Dermis blood vessel endothelial cell (primary cell): ENCODE measurements around the gene CEP72. TPM values are rescaled to one million over a fixed set of nuclear protein-coding genes. Genes with fewer than 3 reads are reported as not detected.
"Not testable (repeated sequence)": the region's sequence is repeated elsewhere in the genome, so short reads cannot be mapped to it uniquely, and the experiment has no call there.

Experiments
- DNase-seq: peaks from one replicate; pipeline ENCODE4 v3.0.0; 2010
- total RNA-seq: library from RNA; depleted of rRNA; stranded (reverse); fragments of >200 nt; gene quantifications from 2 replicates; pipeline ENCODE4 v1.2.3, GENCODE V29; 2014

The CEP72 gene
- total RNA-seq, 1 donor from 2014 or later, result 2.9 TPM

DNA sequence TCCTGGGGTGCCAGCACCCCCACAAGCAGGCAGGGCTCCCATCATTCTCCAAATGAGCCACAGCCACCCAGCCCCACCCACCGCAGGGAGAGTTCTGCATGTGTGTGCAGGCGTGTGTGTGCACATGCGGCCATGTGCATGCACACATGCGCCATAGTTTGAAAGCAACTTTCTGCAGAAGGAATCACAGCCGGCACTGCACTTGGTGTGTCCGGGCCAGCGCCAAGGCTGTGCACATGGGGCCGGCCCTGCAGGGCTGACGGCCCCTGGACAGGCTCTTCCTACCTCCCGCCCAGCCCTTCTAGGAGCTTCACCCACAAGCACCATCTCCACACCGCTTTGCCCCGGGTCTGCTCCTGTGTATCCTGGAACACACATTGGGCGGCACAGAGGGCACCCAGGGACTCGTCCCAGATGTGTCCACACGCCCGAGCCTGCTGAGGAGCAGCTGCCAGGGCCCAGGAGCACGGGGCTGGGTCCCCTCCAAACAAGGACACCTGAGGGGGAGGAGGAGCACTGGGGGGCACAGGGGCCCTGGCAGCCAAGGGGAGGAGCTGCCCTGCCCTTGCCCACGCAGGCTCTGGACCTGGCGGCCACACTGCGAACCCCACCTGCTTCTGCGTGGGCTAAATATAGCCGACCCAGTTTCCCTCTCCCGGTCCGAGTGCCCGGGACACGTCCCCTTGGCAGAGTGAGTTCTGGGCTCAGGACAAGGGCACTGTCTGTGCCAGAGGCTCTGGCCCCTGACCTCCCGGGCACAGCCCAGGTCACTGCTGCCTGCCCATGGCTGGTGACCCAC, 61.9 kb downstream of the CEP72 start:
- DNase-seq, result no peak

DNA sequence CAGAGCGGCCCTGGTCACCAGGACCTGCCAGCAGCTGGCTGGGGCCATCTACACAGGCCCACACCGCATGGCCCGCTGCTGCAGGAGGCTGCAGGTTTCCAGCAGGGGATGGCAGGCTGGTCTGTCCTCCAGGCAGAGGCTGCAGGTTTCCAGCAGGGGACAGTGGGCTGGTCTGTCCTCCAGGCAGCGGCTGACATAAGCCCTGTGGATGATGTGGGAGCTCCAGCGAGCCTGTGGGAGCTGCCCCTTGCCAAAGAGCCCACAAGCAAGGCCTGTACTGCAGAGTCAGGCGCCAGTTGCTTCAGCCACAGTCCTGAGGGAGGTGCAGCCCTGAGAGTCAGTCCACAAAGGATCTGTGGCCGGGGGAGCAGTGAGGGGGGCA, 62.5 kb downstream of the CEP72 start:
- no peak for DNase-seq

DNA sequence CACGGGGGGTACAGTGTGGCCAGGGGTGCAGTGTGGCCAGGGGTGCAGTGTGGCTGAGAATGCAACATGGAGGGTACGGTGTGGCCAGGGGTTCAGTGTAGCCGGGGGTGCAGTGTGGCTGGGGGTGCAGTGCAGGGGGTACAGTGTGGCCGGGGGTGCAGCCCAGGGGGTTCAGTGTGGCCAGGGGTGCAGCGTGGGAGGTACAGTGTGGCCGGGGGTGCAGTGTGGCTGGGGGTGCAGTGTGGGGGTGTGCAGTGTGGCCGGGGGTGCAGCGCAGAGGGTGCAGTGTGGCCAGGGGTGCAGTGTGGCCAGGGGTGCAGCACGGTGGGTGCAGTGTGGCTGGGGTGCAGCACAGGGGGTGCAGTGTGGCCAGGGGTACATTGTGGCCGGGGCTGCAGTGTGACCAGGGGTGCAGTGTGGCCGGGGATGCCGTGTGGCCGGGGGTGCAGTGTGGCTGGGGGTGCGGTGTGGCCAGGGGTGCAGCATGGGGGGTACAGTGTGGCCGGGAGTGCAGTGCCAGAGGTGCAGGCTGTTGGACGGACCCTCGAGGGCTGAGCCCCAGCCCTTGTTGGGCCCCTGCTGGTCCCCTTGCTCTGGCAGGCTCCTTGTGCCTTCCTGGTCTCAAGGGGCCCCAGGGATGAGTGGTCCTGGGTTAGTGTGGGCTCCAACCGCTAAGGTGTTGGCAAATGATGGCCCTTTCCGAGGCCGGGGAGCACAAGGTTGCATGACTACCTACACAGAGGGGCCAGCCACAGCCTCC, 63.2 kb downstream of the CEP72 start:
- no peak for DNase-seq

DNA sequence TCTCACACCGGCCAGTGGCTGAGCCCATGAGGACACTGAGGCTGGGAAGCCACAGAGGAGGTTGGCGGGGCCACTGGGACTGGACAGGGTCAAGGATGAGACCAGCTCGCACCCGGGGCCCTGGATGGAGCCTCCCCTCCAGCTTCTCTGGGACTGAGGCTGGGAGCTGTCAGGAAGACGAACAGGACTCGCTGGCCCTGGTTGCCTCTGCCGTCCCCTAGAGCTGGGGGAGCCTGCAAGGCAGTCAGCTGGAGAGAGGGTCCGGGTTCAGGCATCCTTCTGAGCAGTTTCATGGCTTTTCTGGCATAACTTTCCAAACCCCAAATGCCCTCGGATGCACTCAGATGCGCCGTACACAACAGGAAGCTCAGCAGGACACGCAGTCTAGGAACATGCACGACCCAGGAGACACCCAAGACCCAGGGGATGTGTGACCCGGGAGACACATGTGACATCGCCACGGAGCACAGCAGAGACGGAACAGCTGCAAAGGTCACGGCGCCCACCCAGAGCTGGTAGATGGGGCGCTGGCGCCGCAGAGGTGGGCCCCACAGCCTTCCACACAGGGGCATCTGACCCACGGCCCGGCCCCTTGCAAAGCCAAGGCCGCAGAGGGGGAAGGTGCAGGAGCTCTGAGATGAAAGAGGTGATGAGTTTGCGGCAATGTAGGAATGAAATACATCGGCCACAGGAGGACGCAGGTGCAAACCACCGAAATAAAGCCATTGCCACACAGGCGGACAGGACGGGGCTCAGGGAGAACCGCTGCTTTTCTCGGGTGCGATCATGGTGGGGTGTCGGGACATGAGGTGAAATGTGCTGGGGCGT, 63.9 kb downstream of the CEP72 start:
- no peak for DNase-seq

DNA sequence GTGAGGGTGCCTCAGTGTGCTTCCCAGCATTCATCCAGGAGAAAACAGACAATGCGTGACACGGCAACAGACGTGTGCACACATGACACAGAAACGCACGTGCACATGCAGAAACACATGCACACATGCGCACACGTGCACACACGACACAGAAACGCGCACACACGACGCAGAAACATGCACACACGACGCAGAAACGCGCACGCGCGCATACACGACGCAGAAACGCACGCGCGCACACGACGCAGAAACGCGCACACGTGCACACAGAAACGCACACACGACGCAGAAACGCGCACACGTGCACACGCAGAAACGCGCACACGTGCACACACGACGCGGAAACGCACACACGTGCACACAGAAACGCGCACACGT, 64.5 kb downstream of the CEP72 start:
- DNase-seq, result no peak

DNA sequence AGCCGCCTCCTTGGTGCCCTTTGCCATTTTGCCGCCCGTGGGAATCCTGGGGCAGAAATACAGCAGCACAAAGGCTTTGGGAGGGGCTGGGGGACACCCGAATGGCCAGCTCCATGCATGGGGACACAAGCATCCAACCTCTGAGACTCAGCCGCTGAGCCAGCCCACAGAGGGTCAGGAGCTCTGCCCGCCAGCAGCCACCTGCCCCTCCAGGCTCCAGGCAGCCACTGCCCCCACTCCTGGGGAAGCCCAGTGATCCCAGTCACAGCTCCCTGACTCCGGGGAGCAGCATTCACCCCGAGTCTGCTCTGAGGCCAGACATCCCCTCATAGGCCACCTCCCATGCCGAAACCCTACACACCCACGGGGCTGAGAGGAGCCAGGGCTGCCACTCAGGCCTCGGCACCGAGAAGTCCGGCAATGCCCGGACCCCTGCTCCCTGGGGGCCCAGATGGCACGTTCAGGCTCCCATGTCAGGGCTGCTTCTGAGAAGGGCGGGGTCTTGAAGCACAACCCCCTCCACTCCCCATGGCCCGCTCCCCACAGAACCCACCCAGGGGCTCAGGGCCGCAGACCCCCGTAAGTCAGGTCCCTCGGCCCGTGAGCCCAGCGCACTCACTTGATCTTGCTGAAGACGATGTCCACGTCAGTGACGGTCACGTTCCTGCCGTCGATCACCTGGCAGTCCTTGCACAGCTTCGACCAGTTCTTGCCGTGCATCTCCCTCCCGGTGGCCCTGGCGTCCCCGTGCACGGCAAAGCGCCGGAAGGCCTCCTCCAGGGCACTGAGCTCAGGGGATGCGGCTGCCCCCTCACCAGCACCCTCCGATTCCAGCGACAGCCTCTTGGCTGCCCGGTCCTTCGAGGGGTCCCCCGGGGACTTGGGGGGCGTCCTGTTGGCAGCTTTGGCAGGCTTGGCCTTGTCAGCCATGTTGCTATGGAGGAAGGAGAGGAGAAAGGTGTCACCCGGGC, 65.3 kb downstream of the CEP72 start:
- no peak for DNase-seq

DNA sequence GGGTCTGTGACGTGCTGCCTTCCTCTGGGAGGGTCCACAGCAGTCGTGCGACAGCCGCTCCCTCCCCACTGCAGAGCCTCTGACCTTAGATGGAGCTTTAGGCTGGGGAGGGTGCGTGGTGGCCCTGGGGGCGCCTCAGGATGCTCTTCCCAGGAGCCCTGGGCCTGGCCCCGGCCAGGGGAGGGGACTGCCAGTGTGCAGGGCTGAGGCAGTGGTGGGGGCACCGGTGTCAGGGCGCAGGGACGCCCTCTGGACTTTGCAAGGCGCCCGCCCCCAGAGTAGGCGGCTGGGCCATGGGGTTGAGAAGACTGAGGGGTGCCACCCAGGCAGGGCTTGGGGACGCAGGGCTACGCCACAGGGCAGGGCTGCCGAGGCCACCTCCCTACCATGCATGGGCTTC, 66.4 kb downstream of the CEP72 start:
- not testable (repeated sequence) for DNase-seq

DNA sequence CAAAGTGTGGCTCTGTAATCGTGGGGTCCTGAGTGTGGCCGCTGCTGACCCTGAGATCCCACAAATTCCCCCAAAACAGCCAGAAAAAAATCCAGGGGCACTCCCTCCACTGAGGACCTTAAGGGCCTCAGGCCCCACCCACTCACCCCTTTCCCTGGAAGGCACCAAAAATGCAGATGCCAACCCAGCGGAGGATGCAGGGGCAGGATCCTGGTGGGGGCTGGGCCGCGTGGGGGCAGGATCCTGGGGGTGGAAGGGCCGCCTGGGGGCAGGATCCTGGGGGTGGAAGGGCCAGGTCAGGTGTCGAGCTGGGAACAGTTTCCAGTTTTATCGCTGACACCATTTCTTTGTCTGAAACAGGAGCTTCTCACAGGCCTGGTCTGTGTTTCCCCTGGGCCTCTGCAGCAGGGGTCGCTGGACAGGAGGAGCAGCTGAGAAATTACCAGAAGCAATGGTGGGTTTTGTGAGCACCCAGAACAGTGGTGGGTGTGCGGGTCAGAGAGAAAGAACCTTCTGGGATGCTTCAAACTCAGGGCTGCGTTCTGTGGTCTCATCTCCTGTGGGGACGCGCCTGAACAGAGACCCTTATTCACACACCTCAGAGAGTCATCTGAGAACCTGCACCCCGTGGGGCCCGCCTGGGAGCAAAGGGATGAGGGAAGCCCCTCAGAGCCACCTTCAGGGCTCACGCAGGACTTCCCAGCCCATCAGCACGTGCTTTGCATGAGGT, 67.2 kb downstream of the CEP72 start:
- DNase-seq, result not testable (repeated sequence)

DNA sequence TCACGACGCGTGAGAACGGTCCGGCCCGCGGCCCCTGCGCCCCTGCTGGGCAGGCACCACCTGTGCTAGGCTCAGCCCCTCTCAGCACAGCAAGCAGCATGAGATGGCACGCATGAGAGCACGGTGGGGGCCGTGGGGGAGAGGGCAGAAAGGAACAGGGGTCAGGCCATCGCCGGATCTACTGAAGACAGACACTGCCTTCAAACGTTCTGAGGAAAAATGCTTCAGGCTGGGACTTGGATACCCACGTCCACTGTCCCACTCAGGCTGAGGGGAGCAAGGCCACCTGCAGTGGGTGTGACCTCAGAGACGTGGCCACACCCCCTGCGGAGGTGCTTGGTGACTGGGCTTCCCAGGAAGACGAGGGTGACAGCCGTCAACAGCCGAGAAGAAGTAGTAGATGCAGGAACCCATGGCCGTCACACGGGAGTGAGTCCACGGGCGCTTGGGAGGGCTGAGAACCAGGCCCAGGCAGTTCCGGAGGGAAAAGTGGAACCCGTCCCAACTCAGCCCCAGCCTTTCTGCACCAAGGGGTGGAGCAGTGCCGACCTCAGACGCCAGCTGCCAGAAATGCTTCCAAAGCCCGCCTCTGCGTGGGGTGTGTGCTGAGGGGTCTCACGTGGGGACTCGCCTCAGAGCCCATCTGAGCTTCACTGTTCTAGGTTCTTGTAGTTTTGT, 68.1 kb downstream of the CEP72 start:
- not testable (repeated sequence) for DNase-seq

DNA sequence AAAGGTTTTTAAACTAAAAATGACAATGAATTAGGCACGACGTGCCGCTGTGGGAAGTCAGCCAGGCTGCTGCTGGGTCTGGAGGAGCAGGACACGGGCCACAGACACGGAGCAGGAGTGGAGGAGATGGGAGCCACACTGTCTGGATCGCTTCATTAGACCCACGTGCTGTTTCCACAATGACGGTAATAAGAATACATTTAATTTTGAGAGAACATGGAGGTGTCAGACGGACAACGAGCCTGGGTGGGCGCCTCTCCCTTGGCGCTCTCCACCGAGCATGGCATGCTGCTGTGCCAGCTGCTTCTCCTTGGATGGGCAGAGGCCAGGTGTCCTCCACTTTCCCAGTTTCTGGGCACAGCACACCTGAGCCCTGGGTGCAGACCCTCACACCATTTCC, 68.7 kb downstream of the CEP72 start:
- not testable (repeated sequence) for DNase-seq

DNA sequence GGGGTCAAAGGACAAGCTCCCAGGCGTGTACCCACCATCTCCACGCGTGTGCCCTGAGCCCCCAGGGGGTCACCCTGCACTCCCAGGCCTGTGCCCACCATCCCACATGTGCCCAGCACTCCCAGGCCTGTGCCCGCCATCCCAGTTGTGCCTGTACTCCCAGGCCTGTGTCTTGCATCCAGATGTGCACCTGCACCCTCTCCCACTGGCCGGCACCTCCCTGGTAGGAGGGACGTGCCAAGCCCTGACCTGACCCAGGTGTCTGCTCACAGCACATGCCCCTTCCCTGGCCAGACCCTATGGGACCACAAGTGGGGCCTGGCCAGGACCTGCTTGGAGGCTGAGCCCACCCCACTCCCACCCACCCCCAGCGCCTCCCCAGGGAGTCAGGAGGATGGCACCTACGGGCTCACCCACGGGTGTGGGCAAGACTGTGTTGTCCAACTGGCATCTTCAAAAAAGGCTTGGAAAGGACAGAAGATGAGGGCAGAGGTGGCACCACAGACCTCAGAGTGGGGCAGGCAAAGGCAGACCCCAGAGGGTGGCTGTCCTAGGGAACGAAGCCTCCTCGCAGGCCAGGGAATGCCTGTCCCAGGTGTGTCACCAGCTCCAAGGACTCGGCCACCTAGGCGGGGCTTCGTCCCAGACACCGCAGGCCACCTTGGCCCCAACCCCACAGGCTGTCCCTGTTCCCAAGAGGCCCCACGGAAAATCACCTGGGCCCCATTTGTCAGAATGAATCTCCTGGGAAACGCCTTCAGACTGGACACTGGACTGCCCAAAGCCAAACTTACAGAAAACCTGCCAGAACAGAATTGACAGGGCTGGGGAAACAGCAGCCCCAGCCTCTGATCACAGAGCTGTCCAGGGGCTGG, 69.4 kb downstream of the CEP72 start:
- DNase-seq, result not testable (repeated sequence)

DNA sequence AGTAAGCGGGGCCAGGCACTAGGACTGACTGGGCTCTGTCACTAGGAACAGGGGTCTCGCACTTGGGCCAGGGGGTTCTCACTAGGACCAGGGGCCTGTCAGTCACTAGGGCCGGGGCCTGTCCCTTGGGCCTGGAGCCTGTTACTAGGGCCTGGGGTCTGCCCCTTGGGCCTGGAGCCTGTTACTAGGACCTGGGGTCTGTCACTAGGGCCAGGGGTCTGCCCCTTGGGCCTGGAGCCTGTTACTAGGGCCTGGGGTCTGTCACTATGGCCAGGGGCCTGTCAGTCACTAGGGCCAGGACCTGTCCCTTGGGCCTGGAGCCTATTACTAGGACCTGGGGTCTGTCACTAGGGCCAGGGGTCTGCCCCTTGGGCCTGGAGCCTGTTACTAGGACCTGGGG, 70.1 kb downstream of the CEP72 start:
- not testable (repeated sequence) for DNase-seq

DNA sequence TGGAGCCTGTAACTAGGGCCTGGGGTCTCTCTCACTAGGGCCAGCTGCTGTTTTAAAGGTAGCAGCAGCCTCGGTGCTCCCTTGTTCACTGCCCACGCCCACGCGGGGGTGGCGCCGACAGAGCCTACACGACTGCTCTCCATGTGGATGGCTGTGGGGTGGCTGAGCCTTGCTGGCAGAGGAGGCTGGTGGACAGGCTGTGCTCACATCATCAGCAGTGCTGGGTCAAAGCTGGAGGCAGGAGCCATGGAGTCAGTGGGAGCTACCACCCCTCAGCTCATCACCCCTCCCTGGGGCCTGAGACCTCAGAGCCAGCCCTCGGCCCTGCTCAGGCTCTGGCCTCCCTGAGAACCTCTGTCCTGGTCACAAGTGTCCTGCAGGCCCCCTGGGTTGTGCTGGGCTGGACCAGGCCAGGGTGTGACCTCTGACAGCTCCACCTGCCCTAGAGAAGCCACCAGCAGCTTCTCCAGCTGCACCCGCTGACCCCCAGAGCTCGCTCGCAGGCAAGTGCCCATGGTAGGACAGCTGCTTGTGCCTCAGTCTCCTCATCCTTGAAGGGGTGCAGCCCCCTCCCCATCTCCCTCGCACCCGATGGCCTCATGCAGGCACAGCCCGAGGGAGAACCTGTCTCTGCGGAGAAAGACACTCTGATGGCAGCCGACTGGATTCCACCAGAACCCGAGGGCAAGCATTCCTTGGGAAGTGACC, 70.7 kb downstream of the CEP72 start:
- not testable (repeated sequence) for DNase-seq

DNA sequence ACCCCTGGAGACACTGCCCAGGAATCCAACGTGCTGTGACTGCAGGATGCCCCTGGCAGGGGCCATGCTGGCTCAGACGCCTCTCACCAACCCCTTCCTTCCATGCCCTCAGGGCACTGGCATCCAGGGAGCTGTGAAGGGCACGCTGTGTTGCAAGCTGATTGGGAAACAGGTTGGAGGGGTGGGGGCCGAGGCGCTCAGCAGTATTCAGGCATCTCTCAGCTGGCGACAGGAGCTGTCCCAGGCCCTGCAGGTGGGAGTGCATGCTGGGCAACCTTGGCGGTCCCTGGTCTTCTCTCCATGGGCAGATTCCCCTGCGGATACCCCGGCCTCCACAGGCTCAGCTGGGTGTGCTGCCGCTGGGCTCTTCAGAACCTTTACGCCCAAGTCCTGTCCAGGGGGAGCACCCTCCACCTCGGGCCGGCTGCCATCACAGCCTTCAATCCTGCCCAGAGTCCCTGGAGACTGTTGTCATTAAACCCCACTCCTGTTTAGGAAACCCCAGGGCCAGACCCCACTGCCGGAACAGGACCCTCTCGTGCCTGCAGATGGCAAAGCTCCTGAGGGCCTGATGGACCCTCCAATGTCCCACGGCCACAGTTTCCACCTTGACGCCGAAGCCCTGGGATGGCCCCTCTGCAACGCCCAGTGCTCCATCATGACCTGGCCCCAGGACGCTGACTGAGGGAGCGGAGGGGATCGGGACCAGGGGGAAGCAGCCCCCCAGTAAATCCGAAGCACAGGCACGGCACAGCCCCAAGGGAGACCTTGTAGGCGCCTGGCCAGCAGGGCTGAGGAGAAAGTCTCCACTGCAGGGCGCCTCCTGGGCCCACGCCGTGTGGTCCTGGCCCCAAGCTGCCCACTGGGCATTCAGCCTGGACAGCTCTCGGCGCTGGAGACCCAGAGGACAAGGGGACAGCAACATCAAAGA, 71.7 kb downstream of the CEP72 start:
- DNase-seq, result no peak

DNA sequence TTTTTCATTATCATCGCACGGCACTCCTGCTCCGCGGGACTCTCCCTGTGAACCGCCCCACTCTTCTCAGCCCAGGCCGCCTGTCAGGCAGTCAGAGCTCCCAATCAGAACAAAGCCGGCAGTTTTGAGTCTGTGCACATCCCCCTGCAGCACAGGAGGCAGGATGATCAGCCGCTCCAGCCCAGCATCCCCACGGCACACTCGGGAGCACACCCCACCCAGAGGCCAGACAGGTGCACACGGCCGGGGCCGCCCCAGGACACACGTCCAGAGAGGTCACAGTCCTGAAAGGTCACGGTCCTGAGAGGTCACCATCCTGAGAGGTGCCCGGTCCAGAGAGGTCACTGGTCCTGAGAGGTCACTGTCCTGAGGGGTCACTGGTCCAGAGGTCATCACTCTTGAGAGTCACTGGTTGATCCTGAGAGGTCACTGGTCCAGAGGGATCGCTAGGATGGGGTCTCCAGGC, 72.6 kb downstream of the CEP72 start:
- no peak for DNase-seq

DNA sequence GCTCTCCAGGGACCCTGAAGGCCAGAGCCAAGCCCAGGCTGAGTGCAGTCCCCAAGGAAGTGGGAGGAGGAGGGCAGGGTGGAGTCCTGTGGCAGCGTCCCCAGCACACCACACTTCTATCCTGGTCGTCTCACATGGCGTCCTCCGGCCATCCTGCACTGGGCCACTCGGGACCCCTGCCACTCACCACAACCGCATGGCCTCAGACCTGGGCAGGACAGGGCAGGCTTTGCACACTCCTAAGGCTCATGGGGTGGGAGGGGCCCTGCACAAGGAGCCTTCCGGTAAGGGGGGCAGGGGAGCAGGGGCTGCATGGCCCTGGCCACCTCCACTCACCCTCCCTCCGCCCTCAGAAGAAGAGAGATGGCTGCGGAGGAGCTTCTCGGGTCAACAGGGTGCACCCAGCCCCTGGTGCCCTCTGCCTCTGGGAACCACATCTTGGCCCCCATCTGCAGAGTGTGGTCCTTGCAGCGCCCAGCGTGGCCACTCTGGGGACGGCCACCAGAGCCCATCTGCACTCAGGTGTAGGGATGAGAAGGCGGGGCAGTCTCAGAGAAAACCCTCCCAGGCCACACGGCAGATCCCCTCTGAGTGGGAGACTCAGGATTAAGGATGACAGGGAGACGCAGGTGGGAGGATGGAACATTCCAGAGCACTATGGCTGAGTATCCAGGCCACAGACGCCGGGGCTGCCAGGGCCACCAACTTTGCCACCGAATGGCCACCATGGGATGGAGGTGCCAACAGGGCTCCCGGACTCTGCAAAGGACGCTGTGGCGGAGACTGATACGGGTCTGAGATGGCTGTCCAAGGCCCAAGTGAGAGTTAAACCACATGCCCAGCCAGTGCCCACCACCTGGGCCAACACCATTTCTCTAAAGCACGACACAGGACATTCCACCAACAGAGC, 73.4 kb downstream of the CEP72 start:
- DNase-seq, result no peak

DNA sequence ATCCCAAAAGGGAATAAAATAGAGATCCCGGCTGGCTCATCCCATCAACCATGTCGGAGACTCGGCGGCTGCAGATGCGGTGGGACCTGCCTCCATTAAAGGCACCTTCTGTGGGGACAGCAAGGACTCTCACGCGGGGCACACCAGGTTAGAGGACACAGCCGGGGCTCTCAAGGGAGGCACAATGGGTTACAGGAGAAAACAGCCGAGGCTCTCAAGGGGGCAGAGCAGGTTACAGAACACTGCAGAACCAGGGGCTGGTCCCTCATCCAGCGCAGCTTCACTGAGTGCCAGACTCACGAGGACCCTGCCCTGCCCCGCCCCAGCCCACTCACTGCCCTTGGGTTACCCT, 74.0 kb downstream of the CEP72 start:
- DNase-seq, result not testable (repeated sequence)
